A673 (cell line): ENCODE measurements around the gene DDX50.

Experiments used
- EZH2 ChIP-seq: fragments of 200-600 bp; sonication (generic); IDR thresholded peaks from 2 replicates; pipeline ENCODE4 v1.6.1; 2017; ENCODE audit warnings: borderline replicate concordance, low read depth, mild to moderate bottlenecking, mixed read lengths, antibody characterized with exemption, low read length; ENCODE audit not compliant: poor library complexity, severe bottlenecking
- TF ChIP-seq, protein P1 (sequence below): fragments of 300-800, 200-600 bp; sonication (generic); conservative IDR thresholded peaks from 2 replicates; pipeline ENCODE4 v1.5.1; 2017; ENCODE audit warnings: low read depth, mild to moderate bottlenecking, antibody characterized with exemption, low read length, moderate library complexity, mixed read lengths

DNA sequence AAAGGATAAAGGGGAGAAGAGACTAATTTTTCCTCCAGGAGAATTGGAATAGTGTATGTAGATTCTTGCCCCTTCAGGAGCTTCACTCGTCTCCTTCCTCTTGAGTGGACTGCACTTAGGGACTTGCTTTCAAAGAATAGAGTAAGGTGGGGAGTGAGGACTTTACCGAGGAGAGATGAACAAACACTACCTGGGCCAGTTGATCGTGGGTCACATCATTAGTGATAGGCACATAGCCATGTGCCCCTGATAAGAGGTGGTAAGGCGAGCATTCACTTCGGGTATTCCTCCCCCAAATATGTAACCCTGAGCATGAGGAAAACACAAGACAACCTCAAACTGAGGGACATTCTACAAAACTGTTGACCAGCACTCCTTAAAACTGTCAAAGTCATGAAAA, 72.9 kb downstream of the DDX50 start:
- TF ChIP-seq, protein P1, sequence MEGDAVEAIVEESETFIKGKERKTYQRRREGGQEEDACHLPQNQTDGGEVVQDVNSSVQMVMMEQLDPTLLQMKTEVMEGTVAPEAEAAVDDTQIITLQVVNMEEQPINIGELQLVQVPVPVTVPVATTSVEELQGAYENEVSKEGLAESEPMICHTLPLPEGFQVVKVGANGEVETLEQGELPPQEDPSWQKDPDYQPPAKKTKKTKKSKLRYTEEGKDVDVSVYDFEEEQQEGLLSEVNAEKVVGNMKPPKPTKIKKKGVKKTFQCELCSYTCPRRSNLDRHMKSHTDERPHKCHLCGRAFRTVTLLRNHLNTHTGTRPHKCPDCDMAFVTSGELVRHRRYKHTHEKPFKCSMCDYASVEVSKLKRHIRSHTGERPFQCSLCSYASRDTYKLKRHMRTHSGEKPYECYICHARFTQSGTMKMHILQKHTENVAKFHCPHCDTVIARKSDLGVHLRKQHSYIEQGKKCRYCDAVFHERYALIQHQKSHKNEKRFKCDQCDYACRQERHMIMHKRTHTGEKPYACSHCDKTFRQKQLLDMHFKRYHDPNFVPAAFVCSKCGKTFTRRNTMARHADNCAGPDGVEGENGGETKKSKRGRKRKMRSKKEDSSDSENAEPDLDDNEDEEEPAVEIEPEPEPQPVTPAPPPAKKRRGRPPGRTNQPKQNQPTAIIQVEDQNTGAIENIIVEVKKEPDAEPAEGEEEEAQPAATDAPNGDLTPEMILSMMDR = no peak
- no peak for TF ChIP-seq EZH2
